ENCODE results near the gene KLHDC3. TPM values are rescaled to one million over a fixed set of nuclear protein-coding genes. Genes with fewer than 3 reads are reported as not detected.

KLHDC3 gene
- total and polyA plus RNA-seq, 2 of the 13 experiments (the other 11 are each of a cell fraction or from before 2014, with no cell fraction given) = 78.3 to 91.5 TPM

- TF ChIP-seq, protein P1, sequence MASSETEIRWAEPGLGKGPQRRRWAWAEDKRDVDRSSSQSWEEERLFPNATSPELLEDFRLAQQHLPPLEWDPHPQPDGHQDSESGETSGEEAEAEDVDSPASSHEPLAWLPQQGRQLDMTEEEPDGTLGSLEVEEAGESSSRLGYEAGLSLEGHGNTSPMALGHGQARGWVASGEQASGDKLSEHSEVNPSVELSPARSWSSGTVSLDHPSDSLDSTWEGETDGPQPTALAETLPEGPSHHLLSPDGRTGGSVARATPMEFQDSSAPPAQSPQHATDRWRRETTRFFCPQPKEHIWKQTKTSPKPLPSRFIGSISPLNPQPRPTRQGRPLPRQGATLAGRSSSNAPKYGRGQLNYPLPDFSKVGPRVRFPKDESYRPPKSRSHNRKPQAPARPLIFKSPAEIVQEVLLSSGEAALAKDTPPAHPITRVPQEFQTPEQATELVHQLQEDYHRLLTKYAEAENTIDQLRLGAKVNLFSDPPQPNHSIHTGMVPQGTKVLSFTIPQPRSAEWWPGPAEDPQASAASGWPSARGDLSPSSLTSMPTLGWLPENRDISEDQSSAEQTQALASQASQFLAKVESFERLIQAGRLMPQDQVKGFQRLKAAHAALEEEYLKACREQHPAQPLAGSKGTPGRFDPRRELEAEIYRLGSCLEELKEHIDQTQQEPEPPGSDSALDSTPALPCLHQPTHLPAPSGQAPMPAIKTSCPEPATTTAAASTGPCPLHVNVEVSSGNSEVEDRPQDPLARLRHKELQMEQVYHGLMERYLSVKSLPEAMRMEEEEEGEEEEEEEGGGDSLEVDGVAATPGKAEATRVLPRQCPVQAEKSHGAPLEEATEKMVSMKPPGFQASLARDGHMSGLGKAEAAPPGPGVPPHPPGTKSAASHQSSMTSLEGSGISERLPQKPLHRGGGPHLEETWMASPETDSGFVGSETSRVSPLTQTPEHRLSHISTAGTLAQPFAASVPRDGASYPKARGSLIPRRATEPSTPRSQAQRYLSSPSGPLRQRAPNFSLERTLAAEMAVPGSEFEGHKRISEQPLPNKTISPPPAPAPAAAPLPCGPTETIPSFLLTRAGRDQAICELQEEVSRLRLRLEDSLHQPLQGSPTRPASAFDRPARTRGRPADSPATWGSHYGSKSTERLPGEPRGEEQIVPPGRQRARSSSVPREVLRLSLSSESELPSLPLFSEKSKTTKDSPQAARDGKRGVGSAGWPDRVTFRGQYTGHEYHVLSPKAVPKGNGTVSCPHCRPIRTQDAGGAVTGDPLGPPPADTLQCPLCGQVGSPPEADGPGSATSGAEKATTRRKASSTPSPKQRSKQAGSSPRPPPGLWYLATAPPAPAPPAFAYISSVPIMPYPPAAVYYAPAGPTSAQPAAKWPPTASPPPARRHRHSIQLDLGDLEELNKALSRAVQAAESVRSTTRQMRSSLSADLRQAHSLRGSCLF (CRISPR knock-in tag; IDR thresholded peaks at IDR 0.05; ENCODE audit: borderline replicate concordance) = no peak
- TF ChIP-seq DDIT3 (CRISPR knock-in tag; IDR thresholded peaks at IDR 0.05) (no peak), STAT6 (CRISPR knock-in tag; IDR thresholded peaks at IDR 0.05; ENCODE audit: borderline replicate concordance) (no peak), TBX2 (CRISPR knock-in tag; IDR thresholded peaks at IDR 0.05; ENCODE audit: borderline replicate concordance) (no peak), HDAC2 (CRISPR knock-in tag; IDR thresholded peaks at IDR 0.05) (no peak), ZBTB20 (CRISPR knock-in tag; IDR thresholded peaks at IDR 0.05; ENCODE audit: borderline replicate concordance, low read depth) (no peak), ZNF383 (CRISPR knock-in tag; IDR thresholded peaks at IDR 0.05; ENCODE audit: borderline replicate concordance) (no peak)
These were observed 2.3 kb downstream of the KLHDC3 start (continued) for GRCh38 chr6:43016176-43016942.
